ENCODE results near the gene KLHL4.

- TF ChIP-seq, protein P1, sequence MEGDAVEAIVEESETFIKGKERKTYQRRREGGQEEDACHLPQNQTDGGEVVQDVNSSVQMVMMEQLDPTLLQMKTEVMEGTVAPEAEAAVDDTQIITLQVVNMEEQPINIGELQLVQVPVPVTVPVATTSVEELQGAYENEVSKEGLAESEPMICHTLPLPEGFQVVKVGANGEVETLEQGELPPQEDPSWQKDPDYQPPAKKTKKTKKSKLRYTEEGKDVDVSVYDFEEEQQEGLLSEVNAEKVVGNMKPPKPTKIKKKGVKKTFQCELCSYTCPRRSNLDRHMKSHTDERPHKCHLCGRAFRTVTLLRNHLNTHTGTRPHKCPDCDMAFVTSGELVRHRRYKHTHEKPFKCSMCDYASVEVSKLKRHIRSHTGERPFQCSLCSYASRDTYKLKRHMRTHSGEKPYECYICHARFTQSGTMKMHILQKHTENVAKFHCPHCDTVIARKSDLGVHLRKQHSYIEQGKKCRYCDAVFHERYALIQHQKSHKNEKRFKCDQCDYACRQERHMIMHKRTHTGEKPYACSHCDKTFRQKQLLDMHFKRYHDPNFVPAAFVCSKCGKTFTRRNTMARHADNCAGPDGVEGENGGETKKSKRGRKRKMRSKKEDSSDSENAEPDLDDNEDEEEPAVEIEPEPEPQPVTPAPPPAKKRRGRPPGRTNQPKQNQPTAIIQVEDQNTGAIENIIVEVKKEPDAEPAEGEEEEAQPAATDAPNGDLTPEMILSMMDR (IDR thresholded peaks at IDR 0.05; ENCODE audit: insufficient read depth, low read depth, low read length): no peak
- no peak for TF ChIP-seq EZH2 (IDR thresholded peaks at IDR 0.05; ENCODE audit: insufficient read depth, low read length)
These were observed 144.2 kb downstream of the KLHL4 start for GRCh38 chrX:87661761-87662160.

Measured in astrocyte (in vitro differentiated cells and primary cell).